IPS-18c (cell line): ENCODE measurements around the gene UBL4A.

Experiments
- H3K4me3 ChIP-seq: 2 replicates; pipeline ENCODE4 v1.7.0; 2013; ENCODE audit warnings: low read depth, mild to moderate bottlenecking, low read length, moderate library complexity; ENCODE audit not compliant: insufficient read depth
- H3K9me3 ChIP-seq: one replicate; pipeline ENCODE4 v1.6.1; 2013; ENCODE audit warnings: mild to moderate bottlenecking, low read length, moderate library complexity; ENCODE audit not compliant: control insufficient read depth, insufficient read depth

The UBL4A gene

GRCh38 chrX:154437971-154438893 lies 48.2 kb downstream of the UBL4A start:
- Histone ChIP-seq H3K9me3 (peaks cover 13% of the 10 kb centered on the region), H3K4me3 (peak overlapping the region; percentile 64)

- Histone ChIP-seq H3K9me3 (peaks cover 15% of the 10 kb centered on the region), H3K4me3 (peak within 1 kb of the TSS; percentile 64)
Measured at GRCh38 chrX:154436983-154437752, 49.2 kb downstream of the UBL4A start, which contains the start of gene GDI1. TSS of gene GDI1 (plus strand) at chrX:154437154. CDS start at chrX:154437255, 101 bp downstream.

DNA sequence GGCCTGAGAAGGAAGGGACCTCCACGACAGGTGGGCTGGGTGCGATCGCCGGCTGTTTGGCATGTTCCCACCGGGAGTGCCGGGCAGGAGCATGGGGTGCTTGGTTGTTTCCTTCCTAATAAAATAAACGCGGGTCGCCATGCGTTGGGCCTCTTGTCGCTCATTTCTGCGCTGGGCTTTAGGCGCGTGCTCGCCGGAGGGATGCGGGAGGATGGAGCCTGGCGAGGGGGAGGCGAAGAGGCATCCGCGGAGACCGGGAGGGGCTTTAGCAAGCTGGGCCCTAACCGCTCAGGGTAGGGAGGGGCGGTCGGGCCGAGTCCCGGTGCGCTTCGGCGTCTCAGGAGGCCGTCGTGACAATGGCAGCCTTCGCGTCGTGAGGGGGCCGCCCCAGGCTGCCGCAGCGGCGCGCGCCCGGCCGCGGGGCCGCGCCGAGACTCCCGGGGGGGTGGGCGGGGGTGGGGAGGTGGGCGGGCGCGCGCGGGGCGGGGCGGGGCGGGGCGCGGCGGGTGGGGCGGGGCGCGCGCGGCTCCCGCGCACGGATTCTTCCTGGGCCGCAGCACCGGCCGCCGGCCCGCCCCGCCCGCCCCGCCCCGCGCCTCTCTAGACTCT lies 49.9 kb downstream of the UBL4A start:
- Histone ChIP-seq H3K9me3 (peaks cover 13% of the 10 kb centered on the region), H3K4me3 (peak overlapping the region; percentile 64; the same call in 1 of the 2 replicates)

GRCh38 chrX:154435171-154435733 lies 51.2 kb downstream of the UBL4A start:
- Histone ChIP-seq H3K4me3 (no peak overlapping the region), H3K9me3 (peaks cover 13% of the 10 kb centered on the region)

DNA sequence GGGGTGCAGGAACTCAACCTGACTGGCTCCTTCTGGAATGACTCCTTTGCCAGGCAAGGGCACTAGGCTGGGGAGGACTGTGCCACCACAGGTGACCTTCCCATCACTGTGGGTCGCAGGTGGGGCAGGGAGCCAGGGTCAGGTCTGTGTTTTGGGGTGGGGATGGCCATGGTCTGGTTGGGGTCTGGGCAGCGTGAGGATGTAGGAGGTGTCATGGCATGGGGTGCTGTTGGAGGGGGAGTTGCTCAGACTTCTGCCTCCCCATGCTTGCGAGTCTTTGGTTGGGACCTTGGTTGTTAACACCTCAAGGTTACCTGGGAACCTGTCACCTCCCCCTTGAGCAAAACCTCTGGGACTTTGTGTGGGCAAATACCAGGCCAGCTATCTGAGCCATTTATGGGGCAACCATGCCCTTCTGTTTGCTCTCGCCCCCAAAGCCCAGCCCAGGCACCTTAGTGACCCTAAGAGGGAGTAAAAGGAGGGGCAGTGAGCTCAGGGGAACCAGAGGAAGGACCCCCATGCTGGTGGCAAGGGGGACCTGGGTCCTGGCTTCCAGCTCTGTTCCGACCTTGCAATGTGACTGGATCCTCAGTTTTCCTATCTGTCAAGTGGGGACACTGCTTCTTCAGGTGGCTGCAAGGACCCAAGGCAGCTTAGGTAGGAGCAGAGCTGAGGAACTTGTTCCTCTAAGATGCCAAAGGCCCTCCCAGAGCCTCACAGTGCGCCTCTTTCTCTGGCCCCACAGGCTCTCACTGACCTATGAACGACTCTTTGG lies 51.8 kb downstream of the UBL4A start:
- Histone ChIP-seq H3K9me3 (peaks cover 13% of the 10 kb centered on the region), H3K4me3 (no peak overlapping the region)
